ENCODE measurements around the gene BTBD18. TPM values are rescaled to one million over a fixed set of nuclear protein-coding genes. Genes with fewer than 3 reads are reported as not detected.
A peak's percentile ranks its signal among the peaks of the same experiment; 100 is the strongest.

Gene BTBD18
- total RNA-seq, 3 donors from 2014 or later = not detected

GRCh38 chr11:57741132-57742086 is 10.2 kb downstream of the BTBD18 start, which contains the start of gene SELENOH:
TSS of gene SELENOH (plus strand) at chr11:57741491. CDS start at chr11:57741596, 105 bp downstream.
- intact Hi-C loops (cut with DNase I; ENCODE audit: low total_unique reads) = no loop called here
- DNase-seq (ENCODE audit: low spot score in 2 of 2) = peak; percentile 94 to 97
- Histone ChIP-seq H3K36me3 (no peaks in the 10 kb centered on the region), H3K27ac (peak within 1 kb of the TSS; percentile 95 to 97), H3K4me3 (peak within 1 kb of the TSS; percentile 73 to 93 (median 80)), H3K27me3 (no peaks in the 10 kb centered on the region), H3K4me1 (no peaks in the 10 kb centered on the region), H3K9me3 (no peaks in the 10 kb centered on the region)
- TF ChIP-seq, protein P1, sequence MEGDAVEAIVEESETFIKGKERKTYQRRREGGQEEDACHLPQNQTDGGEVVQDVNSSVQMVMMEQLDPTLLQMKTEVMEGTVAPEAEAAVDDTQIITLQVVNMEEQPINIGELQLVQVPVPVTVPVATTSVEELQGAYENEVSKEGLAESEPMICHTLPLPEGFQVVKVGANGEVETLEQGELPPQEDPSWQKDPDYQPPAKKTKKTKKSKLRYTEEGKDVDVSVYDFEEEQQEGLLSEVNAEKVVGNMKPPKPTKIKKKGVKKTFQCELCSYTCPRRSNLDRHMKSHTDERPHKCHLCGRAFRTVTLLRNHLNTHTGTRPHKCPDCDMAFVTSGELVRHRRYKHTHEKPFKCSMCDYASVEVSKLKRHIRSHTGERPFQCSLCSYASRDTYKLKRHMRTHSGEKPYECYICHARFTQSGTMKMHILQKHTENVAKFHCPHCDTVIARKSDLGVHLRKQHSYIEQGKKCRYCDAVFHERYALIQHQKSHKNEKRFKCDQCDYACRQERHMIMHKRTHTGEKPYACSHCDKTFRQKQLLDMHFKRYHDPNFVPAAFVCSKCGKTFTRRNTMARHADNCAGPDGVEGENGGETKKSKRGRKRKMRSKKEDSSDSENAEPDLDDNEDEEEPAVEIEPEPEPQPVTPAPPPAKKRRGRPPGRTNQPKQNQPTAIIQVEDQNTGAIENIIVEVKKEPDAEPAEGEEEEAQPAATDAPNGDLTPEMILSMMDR (IDR thresholded peaks at IDR 0.05) = no peak
- peak; percentile 72 for TF ChIP-seq POLR2A (IDR thresholded peaks at IDR 0.05)
- TF ChIP-seq POLR2AphosphoS5 (IDR thresholded peaks at IDR 0.05) = peak; percentile 91 to 97 (median 92)

- H3K27ac ChIP-seq = no peak overlapping the region
- intact Hi-C loops (cut with DNase I; ENCODE audit: low total_unique reads) = no loop called here
- no peak for DNase-seq (ENCODE audit: low spot score in 2 of 2)
- H3K9me3 ChIP-seq = no peaks in the 10 kb centered on the region
- H3K4me3 ChIP-seq = no peak overlapping the region
- TF ChIP-seq POLR2AphosphoS5 (IDR thresholded peaks at IDR 0.05) (no peak), POLR2A (IDR thresholded peaks at IDR 0.05) (no peak)
- TF ChIP-seq, protein P1 (IDR thresholded peaks at IDR 0.05) = no peak
- no peaks in the 10 kb centered on the region for H3K36me3 ChIP-seq
- H3K4me1 ChIP-seq = no peaks in the 10 kb centered on the region
- no peaks in the 10 kb centered on the region for H3K27me3 ChIP-seq
Measured at GRCh38 chr11:57735619-57736298, 15.9 kb downstream of the BTBD18 start.

GRCh38 chr11:57732661-57733060 is 19.0 kb downstream of the BTBD18 start:
- DNase-seq (ENCODE audit: low spot score in 2 of 2) = no peak
- no peak overlapping the region for H3K27ac ChIP-seq

GRCh38 chr11:57729479-57729878 is 22.1 kb downstream of the BTBD18 start:
- H3K27ac ChIP-seq = no peak overlapping the region
- no peaks in the 10 kb centered on the region for H3K36me3 ChIP-seq
- no peaks in the 10 kb centered on the region for H3K27me3 ChIP-seq
- H3K9me3 ChIP-seq = no peaks in the 10 kb centered on the region
- DNase-seq (ENCODE audit: low spot score in 2 of 2) = no peak
- no peaks in the 10 kb centered on the region for H3K4me1 ChIP-seq
- intact Hi-C loops (cut with DNase I; ENCODE audit: low total_unique reads) = no loop called here
- no peak overlapping the region for H3K4me3 ChIP-seq
- TF ChIP-seq, protein P1 (IDR thresholded peaks at IDR 0.05) = no peak
- no peak for TF ChIP-seq POLR2A (IDR thresholded peaks at IDR 0.05)
- TF ChIP-seq POLR2AphosphoS5 (IDR thresholded peaks at IDR 0.05) = no peak

More at GRCh38 chr11:57732661-57733060, 19.0 kb downstream of the BTBD18 start:
- intact Hi-C loops (cut with DNase I; ENCODE audit: low total_unique reads) = no loop called here
- TF ChIP-seq POLR2A (IDR thresholded peaks at IDR 0.05) (no peak), POLR2AphosphoS5 (IDR thresholded peaks at IDR 0.05) (no peak)
- TF ChIP-seq, protein P1 (IDR thresholded peaks at IDR 0.05) = no peak
- no peaks in the 10 kb centered on the region for H3K4me1 ChIP-seq
- no peaks in the 10 kb centered on the region for H3K36me3 ChIP-seq
- H3K9me3 ChIP-seq = no peaks in the 10 kb centered on the region
- no peaks in the 10 kb centered on the region for H3K27me3 ChIP-seq
- H3K4me3 ChIP-seq = no peak overlapping the region
